Measurements from ENCODE around the gene STMP1. TPM values are rescaled to one million over a fixed set of nuclear protein-coding genes. Genes with fewer than 3 reads are reported as not detected.
"Not testable (repeated sequence)": the region's sequence is repeated elsewhere in the genome, so short reads cannot be mapped to it uniquely, and the experiment has no call there.

Gene STMP1
- total RNA-seq, 1 donor from 2014 or later: 45.4 TPM

- no peak for ATAC-seq
These were observed 2.7 kb downstream of the STMP1 start for GRCh38 chr7:135665042-135665441.

- ATAC-seq: no peak
These were observed 3.8 kb downstream of the STMP1 start for GRCh38 chr7:135666156-135666555.

- ATAC-seq: no peak
These were observed 4.5 kb downstream of the STMP1 start for GRCh38 chr7:135666846-135667245.

- not testable (repeated sequence) for ATAC-seq
These were observed 5.3 kb downstream of the STMP1 start for GRCh38 chr7:135667626-135668025.

- not testable (repeated sequence) for ATAC-seq
These were observed 6.6 kb downstream of the STMP1 start for GRCh38 chr7:135668852-135669395.

GRCh38 chr7:135669774-135670173 lies 7.5 kb downstream of the STMP1 start:
- ATAC-seq: no peak

- peak; percentile 78 for ATAC-seq
These were observed 7.9 kb downstream of the STMP1 start for GRCh38 chr7:135670179-135670578.

GRCh38 chr7:135672560-135673359 lies 10.4 kb downstream of the STMP1 start:
- peak; percentile 73 for ATAC-seq

- ATAC-seq: no peak
These were observed 11.0 kb downstream of the STMP1 start for GRCh38 chr7:135673360-135673706.

- ATAC-seq: peak; percentile 90
These were observed 16.6 kb downstream of the STMP1 start for GRCh38 chr7:135678612-135679575.

- no peak for ATAC-seq
These were observed 19.4 kb downstream of the STMP1 start for GRCh38 chr7:135681762-135682161.

GRCh38 chr7:135682191-135682590 lies 19.9 kb downstream of the STMP1 start:
- no peak for ATAC-seq

GRCh38 chr7:135683609-135684008 lies 21.3 kb downstream of the STMP1 start:
- peak; percentile 64 for ATAC-seq

GRCh38 chr7:135684136-135684535 lies 21.8 kb downstream of the STMP1 start:
- peak; percentile 12 for ATAC-seq

- no peak for ATAC-seq
These were observed 22.4 kb downstream of the STMP1 start for GRCh38 chr7:135684699-135685098.

- no peak for ATAC-seq
These were observed 23.2 kb downstream of the STMP1 start for GRCh38 chr7:135685306-135686084.

GRCh38 chr7:135687466-135687865 lies 25.2 kb downstream of the STMP1 start:
- ATAC-seq: no peak

- ATAC-seq: no peak
These were observed 28.3 kb downstream of the STMP1 start for GRCh38 chr7:135690566-135690965.

- no peak for ATAC-seq
These were observed 29.7 kb downstream of the STMP1 start for GRCh38 chr7:135692055-135692454.

GRCh38 chr7:135692606-135693005 lies 30.3 kb downstream of the STMP1 start:
- not testable (repeated sequence) for ATAC-seq

GRCh38 chr7:135693558-135693957 lies 31.2 kb downstream of the STMP1 start:
- no peak for ATAC-seq

- ATAC-seq: peak; percentile 54
These were observed 35.1 kb downstream of the STMP1 start for GRCh38 chr7:135697276-135698049.

Data from esophagus mucosa (tissue), 1 donor.